GM06990 (cell line): ENCODE data around the gene DENND1B.

Experiments
- DNase-seq: peaks from one replicate; pipeline ENCODE4 v3.0.0-alpha.2; 2011; ENCODE audit not compliant: insufficient read length; ENCODE audit errors: extremely low read depth
- H3K27me3 ChIP-seq: replicated peaks from 2 replicates; pipeline ENCODE4 v1.6.0; 2011; ENCODE audit warnings: low read length; ENCODE audit not compliant: control insufficient read depth, insufficient read depth
- H3K36me3 ChIP-seq: 2 replicates; pipeline ENCODE4 v1.5.1; 2011; ENCODE audit warnings: low read length; ENCODE audit not compliant: control insufficient read depth, insufficient read depth
- H3K4me3 ChIP-seq: replicated peaks from 2 replicates; pipeline ENCODE4 v1.5.1; 2011; ENCODE audit warnings: low read depth, mild to moderate bottlenecking, control low read depth, low read length
- TF ChIP-seq, protein P1 (sequence below): IDR thresholded peaks from 2 replicates; pipeline ENCODE4 v1.5.1; 2011; ENCODE audit warnings: low read length, control low read depth, mild to moderate bottlenecking, inconsistent platforms; ENCODE audit not compliant: insufficient read depth, poor library complexity, severe bottlenecking

The DENND1B gene

DNA sequence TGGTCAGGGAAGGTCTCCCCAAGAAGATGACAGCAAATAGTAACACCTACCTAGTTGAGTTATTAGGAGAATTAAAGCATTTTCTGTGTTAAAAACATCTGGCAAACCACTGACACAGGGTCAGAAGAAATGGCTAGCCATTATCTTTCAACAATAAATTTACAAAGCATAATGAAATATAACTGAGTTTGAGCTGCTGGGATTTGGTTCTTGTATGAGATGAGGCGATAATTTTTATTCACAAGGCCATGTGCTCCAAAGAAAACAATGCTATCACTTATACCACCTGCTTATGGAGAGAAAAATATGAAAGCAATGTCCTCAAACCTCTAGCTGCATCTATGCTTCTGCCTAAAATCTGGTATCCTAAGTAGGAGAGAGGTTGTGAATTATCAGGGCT, 304.9 kb downstream of the DENND1B start:
- Histone ChIP-seq H3K36me3 (no peaks in the 10 kb centered on the region), H3K4me3 (no peak overlapping the region), H3K27me3 (no peaks in the 10 kb centered on the region; the same call in none of the 2 replicates)
- TF ChIP-seq, protein P1, sequence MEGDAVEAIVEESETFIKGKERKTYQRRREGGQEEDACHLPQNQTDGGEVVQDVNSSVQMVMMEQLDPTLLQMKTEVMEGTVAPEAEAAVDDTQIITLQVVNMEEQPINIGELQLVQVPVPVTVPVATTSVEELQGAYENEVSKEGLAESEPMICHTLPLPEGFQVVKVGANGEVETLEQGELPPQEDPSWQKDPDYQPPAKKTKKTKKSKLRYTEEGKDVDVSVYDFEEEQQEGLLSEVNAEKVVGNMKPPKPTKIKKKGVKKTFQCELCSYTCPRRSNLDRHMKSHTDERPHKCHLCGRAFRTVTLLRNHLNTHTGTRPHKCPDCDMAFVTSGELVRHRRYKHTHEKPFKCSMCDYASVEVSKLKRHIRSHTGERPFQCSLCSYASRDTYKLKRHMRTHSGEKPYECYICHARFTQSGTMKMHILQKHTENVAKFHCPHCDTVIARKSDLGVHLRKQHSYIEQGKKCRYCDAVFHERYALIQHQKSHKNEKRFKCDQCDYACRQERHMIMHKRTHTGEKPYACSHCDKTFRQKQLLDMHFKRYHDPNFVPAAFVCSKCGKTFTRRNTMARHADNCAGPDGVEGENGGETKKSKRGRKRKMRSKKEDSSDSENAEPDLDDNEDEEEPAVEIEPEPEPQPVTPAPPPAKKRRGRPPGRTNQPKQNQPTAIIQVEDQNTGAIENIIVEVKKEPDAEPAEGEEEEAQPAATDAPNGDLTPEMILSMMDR: no peak
- no peak for DNase-seq

DNA sequence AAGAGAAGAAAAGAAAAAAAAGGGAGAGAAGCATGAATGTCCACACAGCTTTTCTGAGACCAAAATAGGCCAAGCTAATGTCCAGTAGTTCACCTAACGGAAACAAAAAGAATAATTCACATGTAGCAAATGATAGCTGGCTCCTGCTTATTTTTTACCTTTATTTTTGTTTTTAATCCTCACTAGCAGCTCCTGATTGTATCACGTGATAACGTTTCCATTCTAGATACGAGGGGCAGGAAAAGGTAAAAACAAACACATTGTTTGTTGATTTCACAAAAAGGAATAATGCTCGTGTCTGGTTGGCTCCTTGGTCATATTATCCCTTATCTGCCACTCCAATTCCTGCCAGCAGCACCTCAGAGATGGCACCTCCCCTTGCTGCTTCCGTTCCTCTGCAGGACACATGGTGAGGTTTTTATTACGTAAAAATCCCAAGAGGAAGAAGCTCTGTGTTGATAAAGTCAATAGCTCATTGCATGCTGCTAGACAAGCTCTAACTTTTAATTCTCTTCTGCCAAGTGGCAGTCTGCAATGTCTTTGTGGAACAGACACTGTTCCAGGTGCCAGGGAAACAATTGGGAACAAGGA, 305.6 kb downstream of the DENND1B start:
- DNase-seq: no peak
- H3K36me3 ChIP-seq: no peaks in the 10 kb centered on the region
- TF ChIP-seq, protein P1: no peak
- H3K27me3 ChIP-seq: no peaks in the 10 kb centered on the region; the same call in none of the 2 replicates
- H3K4me3 ChIP-seq: no peak overlapping the region

DNA sequence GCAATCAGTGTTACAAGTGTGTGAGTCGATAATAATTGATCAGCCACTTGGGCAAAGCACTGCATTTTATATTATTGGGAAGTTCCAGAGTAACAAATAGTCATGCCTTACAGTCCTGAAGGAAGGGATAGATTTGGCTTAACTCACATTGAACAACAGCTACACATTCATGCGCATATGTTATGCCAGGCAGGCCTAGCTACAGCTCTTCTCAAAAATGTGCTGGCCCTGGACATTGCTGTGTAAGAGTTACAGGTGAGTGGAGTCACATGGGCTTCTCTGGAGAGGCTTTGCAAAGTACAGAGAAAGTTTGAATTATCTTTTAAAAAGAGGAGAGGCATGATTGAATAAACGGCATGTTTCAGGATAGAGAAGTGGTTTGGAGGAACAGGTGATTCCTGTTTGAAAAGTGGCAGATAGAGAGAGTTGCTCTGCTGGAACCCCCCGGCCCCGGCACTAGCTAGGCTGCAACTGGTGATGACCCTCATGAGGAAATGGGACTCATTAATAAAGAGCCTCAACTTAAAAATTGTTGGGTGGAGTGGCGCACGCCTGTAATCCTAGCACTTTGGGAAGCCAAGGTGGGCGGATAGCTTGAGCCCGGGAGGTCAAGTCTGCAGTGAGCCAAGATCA, 306.6 kb downstream of the DENND1B start:
- no peak for DNase-seq
- Histone ChIP-seq H3K36me3 (no peaks in the 10 kb centered on the region), H3K27me3 (no peaks in the 10 kb centered on the region; the same call in none of the 2 replicates), H3K4me3 (no peak overlapping the region)
- TF ChIP-seq, protein P1: no peak

DNA sequence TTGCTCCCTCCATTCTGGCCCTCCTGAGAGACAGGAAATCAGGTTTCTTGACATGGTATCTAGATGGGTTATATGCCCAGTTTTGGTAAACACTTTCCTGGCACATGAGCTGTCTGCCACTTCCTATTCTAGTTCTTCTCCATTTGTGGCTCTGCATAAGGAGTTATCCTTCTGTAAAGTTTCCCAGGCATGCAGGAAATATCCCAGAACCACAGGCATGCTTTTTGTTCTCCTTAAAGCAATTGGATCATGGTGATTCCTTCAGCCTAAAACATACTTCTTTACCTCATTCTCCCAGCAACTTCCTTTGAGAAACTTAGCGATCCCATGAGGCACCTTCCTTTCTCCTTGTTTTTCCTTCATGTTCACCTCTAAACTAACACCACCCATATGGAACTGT, 307.4 kb downstream of the DENND1B start:
- no peak for DNase-seq
- TF ChIP-seq, protein P1: no peak
- Histone ChIP-seq H3K4me3 (no peak overlapping the region), H3K36me3 (no peaks in the 10 kb centered on the region), H3K27me3 (no peaks in the 10 kb centered on the region; the same call in none of the 2 replicates)

DNA sequence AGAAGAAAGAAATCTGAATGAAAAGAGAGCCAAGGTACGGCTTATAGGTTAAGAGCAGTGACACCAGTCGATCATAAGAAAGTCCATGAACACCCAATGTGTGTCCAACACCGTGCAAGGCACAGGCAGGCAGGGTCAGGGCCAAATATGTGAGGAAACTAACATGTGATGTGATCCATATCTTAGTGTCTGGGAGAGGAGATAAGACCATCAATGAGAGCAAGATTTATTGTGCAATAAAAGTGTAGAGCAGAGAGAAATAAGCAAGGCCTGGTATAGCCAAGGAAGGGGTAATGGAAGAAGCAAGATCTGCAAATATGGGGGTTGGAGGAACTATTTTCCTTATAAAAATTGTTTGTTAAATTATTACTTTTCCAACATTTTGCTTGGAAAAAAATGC, 308.5 kb downstream of the DENND1B start:
- TF ChIP-seq, protein P1: no peak
- Histone ChIP-seq H3K4me3 (no peak overlapping the region), H3K36me3 (no peaks in the 10 kb centered on the region), H3K27me3 (no peaks in the 10 kb centered on the region; the same call in none of the 2 replicates)
- no peak for DNase-seq
